Measurements from ENCODE around the gene BCL11A.

Gene BCL11A

GRCh38 chr2:60502144-60502543 lies 51.3 kb downstream of the BCL11A start:
- DNase-seq: no peak

GRCh38 chr2:60500861-60501260 lies 52.6 kb downstream of the BCL11A start:
- DNase-seq: no peak

DNA sequence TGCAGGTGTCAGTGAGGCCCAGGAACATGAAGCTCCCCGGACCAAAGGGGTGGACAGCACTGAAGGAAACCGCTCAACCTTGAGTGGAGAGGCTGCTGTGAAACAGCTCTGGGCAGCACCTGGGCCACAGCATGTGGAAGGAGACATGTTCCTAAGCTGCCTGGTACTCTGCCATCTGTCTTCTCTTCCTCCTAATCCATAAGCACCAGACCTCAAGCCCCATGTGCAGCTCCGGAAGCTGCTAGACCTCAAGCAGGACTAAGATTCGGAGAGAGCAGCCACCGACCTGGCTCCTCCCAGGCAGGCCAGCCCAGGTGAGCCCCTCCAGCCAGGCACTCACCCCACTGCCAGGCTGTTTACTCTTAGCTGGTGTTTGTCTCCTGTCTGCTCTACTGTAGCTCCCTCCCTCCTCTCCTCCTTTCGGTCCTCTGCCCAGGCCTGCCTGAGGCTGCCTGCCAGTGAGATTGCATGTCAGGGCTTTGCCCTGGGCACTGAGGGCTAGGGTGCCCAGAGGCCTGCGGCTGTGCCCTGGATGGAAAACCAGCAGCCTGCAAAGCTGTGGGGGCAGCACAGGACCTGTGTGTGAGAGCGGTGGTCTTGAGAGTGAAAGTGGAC lies 53.7 kb downstream of the BCL11A start:
- DNase-seq: no peak

DNA sequence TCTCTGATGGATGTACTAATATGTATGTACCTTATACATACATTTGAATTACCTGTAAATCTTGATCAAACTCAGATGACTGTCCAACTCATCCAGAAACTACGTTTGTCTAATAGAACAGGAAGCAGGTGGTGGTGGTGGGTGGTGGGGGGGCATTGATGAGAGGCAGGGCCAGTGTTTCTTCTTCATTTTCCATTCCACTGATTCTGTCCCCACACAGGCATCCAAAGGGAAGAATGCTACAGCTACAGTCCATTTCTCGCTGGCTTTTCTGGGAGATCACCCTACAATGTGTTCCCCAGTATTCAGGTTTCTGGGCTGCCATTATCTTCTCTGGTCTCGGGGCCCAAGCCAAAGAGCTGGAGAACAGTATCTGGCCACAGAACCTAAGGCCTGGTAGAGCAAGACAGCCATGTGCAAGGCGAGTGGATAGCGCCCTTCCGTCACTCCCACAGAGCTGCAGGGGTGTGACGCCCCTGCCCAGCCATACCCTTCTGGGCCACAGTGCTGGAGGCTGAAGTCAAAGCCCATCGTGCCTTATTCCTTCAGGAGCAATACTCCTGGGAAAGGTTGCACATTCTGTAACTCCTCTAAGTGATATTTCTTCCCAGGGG lies 54.5 kb downstream of the BCL11A start:
- no peak for DNase-seq

DNA sequence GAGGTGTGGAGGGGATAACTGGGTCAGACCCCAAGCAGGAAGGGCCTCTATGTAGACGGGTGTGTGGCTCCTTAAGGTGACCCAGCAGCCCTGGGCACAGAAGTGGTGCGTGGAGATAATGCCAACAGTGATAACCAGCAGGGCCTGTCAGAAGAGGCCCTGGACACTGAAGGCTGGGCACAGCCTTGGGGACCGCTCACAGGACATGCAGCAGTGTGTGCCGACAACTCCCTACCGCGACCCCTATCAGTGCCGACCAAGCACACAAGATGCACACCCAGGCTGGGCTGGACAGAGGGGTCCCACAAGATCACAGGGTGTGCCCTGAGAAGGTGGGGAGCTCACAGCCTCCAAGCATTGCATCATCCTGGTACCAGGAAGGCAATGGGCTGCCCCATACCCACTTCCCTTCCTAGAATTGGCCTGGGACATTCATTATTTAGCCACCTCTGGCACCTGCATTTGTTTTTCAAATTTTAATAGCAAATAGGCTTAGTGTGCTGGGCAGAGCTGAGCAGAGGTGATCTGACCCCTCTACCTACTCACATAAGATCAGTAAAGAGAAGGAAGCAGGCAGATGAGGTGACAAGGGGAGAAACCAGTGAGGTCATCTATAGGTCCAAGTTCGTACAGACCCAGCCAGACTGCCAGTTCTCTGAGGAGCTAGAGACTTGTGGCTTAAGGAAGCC lies 55.2 kb downstream of the BCL11A start:
- no peak for DNase-seq

- no peak for DNase-seq
These were observed 56.0 kb downstream of the BCL11A start for GRCh38 chr2:60497500-60497899.

GRCh38 chr2:60496956-60497355 lies 56.5 kb downstream of the BCL11A start:
- DNase-seq: no peak

- no peak for DNase-seq
These were observed 57.0 kb downstream of the BCL11A start for GRCh38 chr2:60496475-60496874.

DNA sequence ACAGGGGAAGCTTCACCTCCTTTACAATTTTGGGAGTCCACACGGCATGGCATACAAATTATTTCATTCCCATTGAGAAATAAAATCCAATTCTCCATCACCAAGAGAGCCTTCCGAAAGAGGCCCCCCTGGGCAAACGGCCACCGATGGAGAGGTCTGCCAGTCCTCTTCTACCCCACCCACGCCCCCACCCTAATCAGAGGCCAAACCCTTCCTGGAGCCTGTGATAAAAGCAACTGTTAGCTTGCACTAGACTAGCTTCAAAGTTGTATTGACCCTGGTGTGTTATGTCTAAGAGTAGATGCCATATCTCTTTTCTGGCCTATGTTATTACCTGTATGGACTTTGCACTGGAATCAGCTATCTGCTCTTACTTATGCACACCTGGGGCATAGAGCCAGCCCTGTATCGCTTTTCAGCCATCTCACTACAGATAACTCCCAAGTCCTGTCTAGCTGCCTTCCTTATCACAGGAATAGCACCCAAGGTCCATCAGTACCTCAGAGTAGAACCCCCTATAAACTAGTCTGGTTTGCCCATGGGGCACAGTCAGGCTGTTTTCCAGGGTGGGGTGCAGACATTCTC lies 58.3 kb downstream of the BCL11A start:
- no peak for DNase-seq

DNA sequence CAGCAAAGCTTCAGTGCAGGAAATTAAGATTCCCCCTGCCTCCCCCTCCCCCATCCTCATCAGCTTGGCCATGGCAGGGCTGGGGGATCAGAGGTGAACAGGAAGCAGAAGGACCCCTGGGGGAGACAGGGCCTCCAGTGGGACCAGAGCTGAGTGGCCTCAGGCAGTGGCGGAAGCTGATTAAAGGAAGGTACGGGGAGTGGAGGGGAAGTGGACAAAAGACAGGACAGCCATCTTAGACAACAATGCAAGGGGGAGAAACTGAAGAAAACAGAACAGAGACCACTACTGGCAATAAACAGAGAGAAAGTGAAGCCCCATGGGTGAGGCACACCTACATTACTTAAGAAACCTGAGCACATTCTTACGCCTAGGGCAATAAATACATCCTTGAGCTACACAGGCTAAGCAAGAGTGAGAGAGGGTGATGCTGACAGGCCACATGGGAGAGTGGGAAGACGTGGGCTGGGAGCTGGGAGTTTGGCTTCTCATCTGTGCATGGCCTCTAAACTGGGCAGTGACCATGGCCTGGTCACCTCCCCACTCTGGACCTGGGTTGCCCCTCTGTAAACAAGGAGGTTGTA lies 59.6 kb downstream of the BCL11A start:
- no peak for DNase-seq

- no peak for DNase-seq
These were observed 60.9 kb downstream of the BCL11A start for GRCh38 chr2:60492548-60492947.

GRCh38 chr2:60490848-60491247 lies 62.6 kb downstream of the BCL11A start:
- DNase-seq: no peak

GRCh38 chr2:60490441-60490840 lies 63.0 kb downstream of the BCL11A start:
- no peak for DNase-seq

- DNase-seq: no peak
These were observed 64.2 kb downstream of the BCL11A start for GRCh38 chr2:60489289-60489688.

GRCh38 chr2:60488291-60488690 lies 65.2 kb downstream of the BCL11A start:
- no peak for DNase-seq

DNA sequence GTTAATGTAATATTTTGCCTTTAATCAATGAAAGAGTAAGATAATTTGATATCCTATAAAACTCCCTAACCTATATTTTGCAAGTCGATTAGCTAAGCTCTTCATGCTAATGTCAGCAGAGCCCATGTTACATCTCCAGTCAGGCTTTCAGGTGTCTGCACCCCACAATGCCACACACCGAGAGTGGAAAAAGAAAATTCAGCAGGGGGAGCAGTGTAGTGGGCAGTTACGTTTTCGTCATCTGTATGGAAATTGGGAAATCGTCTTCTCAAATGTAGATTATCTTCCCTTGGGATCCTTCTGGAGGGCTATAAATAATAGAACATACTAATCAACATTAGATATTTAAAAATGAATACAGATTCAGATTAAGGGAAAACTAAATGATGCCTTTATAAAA lies 66.3 kb downstream of the BCL11A start:
- DNase-seq: no peak

- DNase-seq: no peak
These were observed 66.9 kb downstream of the BCL11A start for GRCh38 chr2:60486551-60486950.

- DNase-seq: no peak
These were observed 67.4 kb downstream of the BCL11A start for GRCh38 chr2:60486067-60486466.

DNA sequence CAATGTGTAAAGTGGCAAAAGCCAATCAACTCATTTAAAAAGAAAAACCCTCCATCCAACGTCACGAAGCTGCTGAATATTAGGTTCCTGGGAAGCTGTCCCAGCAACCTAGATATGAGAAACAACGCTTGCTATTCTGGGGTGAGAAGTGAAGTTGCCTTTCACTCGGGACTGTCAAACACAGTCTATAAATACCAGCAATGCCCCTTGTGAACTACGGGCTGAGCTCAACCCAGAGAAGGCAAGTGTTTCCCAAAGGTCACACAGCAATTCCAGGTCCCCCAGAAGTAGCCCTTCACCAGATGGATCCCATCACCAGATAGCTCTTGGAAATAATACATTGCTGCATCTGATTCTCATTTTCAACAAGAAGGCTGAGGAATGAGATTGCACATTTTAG lies 67.9 kb downstream of the BCL11A start:
- DNase-seq: no peak

DNA sequence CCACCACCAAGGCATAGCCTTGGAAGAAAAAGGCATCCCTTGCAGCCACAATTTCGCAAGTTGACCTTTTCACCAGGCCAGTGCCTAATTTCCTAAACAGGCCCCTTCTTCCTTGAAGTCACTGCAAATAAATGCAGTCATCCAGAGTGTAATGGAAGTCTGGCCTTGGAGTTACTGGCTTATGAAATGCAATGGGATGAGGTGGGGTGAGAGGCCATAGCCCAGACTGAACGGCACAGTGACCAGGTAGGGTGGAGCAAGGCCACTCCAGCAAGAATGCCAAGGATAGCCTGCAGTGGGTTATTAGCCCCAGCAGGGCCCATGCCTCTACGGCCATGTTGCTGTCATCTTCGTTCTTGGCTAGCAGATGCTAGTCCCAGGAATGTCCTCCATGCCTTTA lies 68.4 kb downstream of the BCL11A start:
- no peak for DNase-seq

- DNase-seq: no peak
These were observed 69.3 kb downstream of the BCL11A start for GRCh38 chr2:60484133-60484645.

GRCh38 chr2:60483401-60483800 lies 70.1 kb downstream of the BCL11A start:
- DNase-seq: no peak

DNA sequence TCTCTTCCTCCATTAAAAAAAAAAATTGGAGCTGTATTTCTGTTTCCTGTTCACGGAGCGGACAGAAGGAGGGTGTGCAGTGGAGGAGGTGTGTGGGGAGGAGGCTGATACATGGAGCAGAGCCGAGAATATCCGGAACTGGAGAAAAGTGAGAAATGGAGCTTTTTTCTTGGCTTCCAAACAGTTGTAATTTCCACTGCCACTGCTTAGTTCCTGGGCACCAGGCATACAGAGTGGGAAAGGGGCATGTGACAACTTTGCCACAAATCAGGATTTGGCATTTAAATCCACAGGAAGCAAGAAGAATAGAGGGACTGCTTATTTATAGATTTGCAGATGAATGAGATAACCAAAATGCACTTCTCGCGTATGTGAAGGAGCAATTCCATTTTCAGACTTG lies 71.2 kb downstream of the BCL11A start:
- no peak for DNase-seq

DNA sequence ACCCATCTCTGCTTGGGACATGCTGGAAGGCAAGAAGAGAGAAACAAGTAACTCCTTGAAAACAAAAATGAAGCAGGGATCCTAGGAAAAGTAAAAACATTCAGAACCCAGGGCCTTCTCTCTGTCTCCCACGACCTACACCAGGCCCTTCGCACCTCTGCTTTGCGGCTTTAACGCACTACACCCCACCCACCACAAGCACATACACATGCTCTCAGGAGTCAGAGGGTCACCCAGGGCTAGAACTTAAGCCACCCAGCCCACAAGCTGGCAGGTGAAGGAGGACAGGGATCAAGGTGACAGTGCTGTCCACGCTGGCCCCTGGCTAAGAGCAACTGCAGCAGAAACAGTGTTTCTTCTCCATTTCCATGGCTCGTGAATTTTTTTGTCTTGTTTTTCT lies 72.2 kb downstream of the BCL11A start:
- no peak for DNase-seq
